Endodermal cell (in vitro differentiated cells): ENCODE results near the gene DPP6. TPM values are rescaled to one million over a fixed set of nuclear protein-coding genes. Genes with fewer than 3 reads are reported as not detected.

Experiments used
- DNase-seq: peaks from one replicate; pipeline ENCODE4 v3.0.0-alpha.2; 2017
- H3K27ac ChIP-seq: 2 replicates; pipeline ENCODE4 v1.5.1; 2013; ENCODE audit warnings: mild to moderate bottlenecking, low read depth, low read length, moderate library complexity
- H3K27me3 ChIP-seq: 2 replicates; pipeline ENCODE4 v1.6.1; 2013; ENCODE audit warnings: mild to moderate bottlenecking, low read length, moderate library complexity; ENCODE audit not compliant: insufficient read depth, control insufficient read depth, poor library complexity, severe bottlenecking
- H3K36me3 ChIP-seq: 2 replicates; pipeline ENCODE4 v1.7.0; 2013; ENCODE audit warnings: mild to moderate bottlenecking, low read length, moderate library complexity; ENCODE audit not compliant: control insufficient read depth, insufficient read depth
- H3K4me1 ChIP-seq: one replicate; pipeline ENCODE4 v1.7.0; 2013; ENCODE audit warnings: low read length; ENCODE audit not compliant: control insufficient read depth, insufficient read depth
- H3K4me3 ChIP-seq: 2 replicates; pipeline ENCODE4 v1.5.1; 2013; ENCODE audit warnings: mild to moderate bottlenecking, low read length, moderate library complexity
- H3K9ac ChIP-seq: 2 replicates; pipeline ENCODE4 v1.6.1; 2013; ENCODE audit warnings: mild to moderate bottlenecking, low read length, moderate library complexity; ENCODE audit not compliant: poor library complexity, severe bottlenecking; ENCODE audit errors: extremely low read depth
- H3K9me3 ChIP-seq: 2 replicates; pipeline ENCODE4 v1.6.1; 2013; ENCODE audit warnings: mild to moderate bottlenecking, low read length, moderate library complexity; ENCODE audit not compliant: control insufficient read depth
- H3K27ac Mint-ChIP-seq: 2 replicates; pipeline ENCODE4 v1.8.0; 2020; ENCODE audit warnings: mixed read lengths
- H3K27me3 Mint-ChIP-seq: 2 replicates; pipeline ENCODE4 v1.8.0; 2021; ENCODE audit warnings: mild to moderate bottlenecking, mixed read lengths; ENCODE audit not compliant: insufficient read depth
- H3K36me3 Mint-ChIP-seq: 2 replicates; pipeline ENCODE4 v1.8.0; 2020; ENCODE audit warnings: low read depth, mixed read lengths
- H3K4me1 Mint-ChIP-seq: 2 replicates; pipeline ENCODE4 v1.8.0; 2020; ENCODE audit warnings: mixed read lengths
- H3K4me3 Mint-ChIP-seq: 2 replicates; pipeline ENCODE4 v1.8.0; 2020; ENCODE audit warnings: mild to moderate bottlenecking, moderate library complexity, mixed read lengths
- H3K9me3 Mint-ChIP-seq: 2 replicates; pipeline ENCODE4 v1.8.0; 2020; ENCODE audit warnings: mild to moderate bottlenecking, mixed read lengths
- CTCF ChIP-seq: fragments of 200-600 bp; sonication (generic); conservative IDR thresholded peaks from 2 replicates; pipeline ENCODE4 v1.5.0; 2021; ENCODE audit warnings: antibody characterized with exemption, mild to moderate bottlenecking
- WGBS, 2 experiments: methylation state at CpG; one replicate each; pipeline versions ENCODE4 v1.1.5 to v1.1.7; 2013; ENCODE audit warnings: missing lambda C conversion rate in 2 of 2, mixed read lengths in 1 of 2; ENCODE audit not compliant: insufficient coverage in 1 of 2, insufficient read length in 1 of 2; 5-methylcytosine and 5-hydroxymethylcytosine counted together
- total RNA-seq, 2 donors: library from RNA; stranded (reverse); fragmentation: NEBNext Ultra II Directional in 1 of 2; extraction: Animal tissue kit (Norgen Biotek cat#: 25700) in 1 of 2; gene quantifications; 2 replicates in 1 of 2; 3 replicates in 1 of 2; pipeline ENCODE4 v1.2.1, GENCODE V29; 2021

The DPP6 gene
- total RNA-seq, 2 donors from 2014 or later = 1.7 to 3.0 TPM

GRCh38 chr7:154373956-154374355, 321.8 kb downstream of the DPP6 start:
- no peak overlapping the region for H3K27ac Mint-ChIP-seq
- no peaks in the 10 kb centered on the region for H3K27me3 ChIP-seq
- no peak overlapping the region for H3K9ac ChIP-seq
- TF ChIP-seq CTCF = no peak
- peaks cover 7% of the 10 kb centered on the region for H3K4me1 Mint-ChIP-seq
- H3K9me3 Mint-ChIP-seq = no peaks in the 10 kb centered on the region
- H3K27ac ChIP-seq = no peak overlapping the region
- no peaks in the 10 kb centered on the region for H3K27me3 Mint-ChIP-seq
- no peaks in the 10 kb centered on the region for H3K9me3 ChIP-seq
- DNase-seq = no peak
- no peaks in the 10 kb centered on the region for H3K4me1 ChIP-seq
- 89 to 100% methylated on average over 2 to 3 of the region's 3 CpGs for WGBS, 2 experiments
- no peak overlapping the region for H3K4me3 Mint-ChIP-seq
- H3K4me3 ChIP-seq = no peak overlapping the region
- no peaks in the 10 kb centered on the region for H3K36me3 Mint-ChIP-seq
- no peaks in the 10 kb centered on the region for H3K36me3 ChIP-seq

GRCh38 chr7:154375956-154376355, 323.8 kb downstream of the DPP6 start:
- H3K9ac ChIP-seq = no peak overlapping the region
- no peak overlapping the region for H3K27ac ChIP-seq
- H3K27me3 ChIP-seq = no peaks in the 10 kb centered on the region
- no peak for DNase-seq
- Mint-ChIP-seq H3K9me3 (no peaks in the 10 kb centered on the region), H3K4me3 (no peak overlapping the region), H3K4me1 (peaks cover 7% of the 10 kb centered on the region), H3K27ac (no peak overlapping the region), H3K27me3 (no peaks in the 10 kb centered on the region), H3K36me3 (no peaks in the 10 kb centered on the region)
- no peaks in the 10 kb centered on the region for H3K36me3 ChIP-seq
- H3K4me3 ChIP-seq = no peak overlapping the region
- no peaks in the 10 kb centered on the region for H3K4me1 ChIP-seq
- no peaks in the 10 kb centered on the region for H3K9me3 ChIP-seq
- no peak for TF ChIP-seq CTCF
- WGBS, 2 experiments = 92 to 100% methylated on average over 2 to 5 of the region's 5 CpGs

GRCh38 chr7:154380771-154381170, 328.6 kb downstream of the DPP6 start:
- Histone ChIP-seq H3K9me3 (no peaks in the 10 kb centered on the region), H3K4me1 (no peaks in the 10 kb centered on the region), H3K4me3 (no peak overlapping the region), H3K9ac (no peak overlapping the region), H3K27ac (no peak overlapping the region), H3K36me3 (no peaks in the 10 kb centered on the region), H3K27me3 (no peaks in the 10 kb centered on the region)
- 83 to 89% methylated on average over 2 to 3 of the region's 3 CpGs for WGBS, 2 experiments
- no peaks in the 10 kb centered on the region for H3K27me3 Mint-ChIP-seq
- H3K27ac Mint-ChIP-seq = no peak overlapping the region
- H3K4me1 Mint-ChIP-seq = peaks cover 7% of the 10 kb centered on the region
- no peak for TF ChIP-seq CTCF
- H3K36me3 Mint-ChIP-seq = no peaks in the 10 kb centered on the region
- no peaks in the 10 kb centered on the region for H3K9me3 Mint-ChIP-seq
- no peak for DNase-seq
- H3K4me3 Mint-ChIP-seq = no peak overlapping the region
